Tibial nerve (tissue), 4 donors: Measurements from ENCODE around the gene DPP10. TPM values are rescaled to one million over a fixed set of nuclear protein-coding genes. Genes with fewer than 3 reads are reported as not detected.

Experiments
- DNase-seq, 2 donors: peaks; one replicate each; pipeline ENCODE4 v3.0.0-alpha.2; 2019; ENCODE audit warnings: low spot score in 2 of 2
- H3K27ac ChIP-seq, 4 donors: fragments of 200-600 bp; sonication (generic) in 3 of 4; one replicate each; pipeline ENCODE4 v1.5.1; 2017 to 2019; ENCODE audit warnings: mild to moderate bottlenecking in 1 of 4
- H3K27me3 ChIP-seq, 2 donors: fragments of 200-600 bp; sonication (generic) in 1 of 2; one replicate each; pipeline versions ENCODE4 v1.5.1 to v1.6.0; 2017 to 2019
- H3K36me3 ChIP-seq, 3 donors: fragments of 200-600 bp; sonication (generic); one replicate each; pipeline ENCODE4 v1.5.1; 2018 to 2019
- H3K4me1 ChIP-seq, 4 donors: fragments of 200-600 bp; sonication (generic) in 3 of 4; one replicate each; pipeline ENCODE4 v1.5.1; 2017 to 2019
- H3K4me3 ChIP-seq, 4 donors: fragments of 200-600 bp; sonication (generic) in 3 of 4; one replicate each; pipeline ENCODE4 v1.5.1; 2017 to 2019; ENCODE audit warnings: mild to moderate bottlenecking in 1 of 4, moderate library complexity in 1 of 4
- H3K9me3 ChIP-seq, 4 donors: fragments of 200-600 bp; sonication (generic) in 3 of 4; one replicate each; pipeline ENCODE4 v1.5.1; 2017 to 2019
- EP300 ChIP-seq, 2 donors: sonication (generic); formaldehyde crosslinking; IDR thresholded peaks; one replicate each; pipeline ENCODE4 v1.6.1; 2017; ENCODE audit warnings: antibody characterized with exemption in 2 of 2, mild to moderate bottlenecking in 1 of 2
- POLR2A ChIP-seq, 2 donors: fragments of 450-650 bp; IDR thresholded peaks; one replicate each; pipeline ENCODE4 v1.6.1; 2017; ENCODE audit warnings: antibody characterized with exemption in 2 of 2, mild to moderate bottlenecking in 2 of 2, moderate library complexity in 2 of 2
- WGBS, 2 donors: methylation state at CpG; one replicate each; pipeline ENCODE4 v1.1.5; 2018; 5-methylcytosine and 5-hydroxymethylcytosine counted together
- total RNA-seq, 4 donors: library from RNA; depleted of rRNA; stranded (reverse); fragments of >200 nt; gene quantifications; one replicate each; pipeline ENCODE4 v1.1.0, GENCODE V29; 2016
- TF ChIP-seq, protein P1 (sequence below), 5 experiments: fragments of 200-600 bp in 3 of 5; fragments of 450-650 bp in 2 of 5; sonication (generic) in 3 of 5; IDR thresholded peaks; one replicate each; pipeline ENCODE4 v1.5.1; 2016 to 2019; ENCODE audit warnings: antibody characterized with exemption in 5 of 5, mild to moderate bottlenecking in 3 of 5, moderate library complexity in 2 of 5

DPP10 gene
- total RNA-seq, 4 donors from 2014 or later, result 0.20 to 2.1 TPM; not detected in 2

DNA sequence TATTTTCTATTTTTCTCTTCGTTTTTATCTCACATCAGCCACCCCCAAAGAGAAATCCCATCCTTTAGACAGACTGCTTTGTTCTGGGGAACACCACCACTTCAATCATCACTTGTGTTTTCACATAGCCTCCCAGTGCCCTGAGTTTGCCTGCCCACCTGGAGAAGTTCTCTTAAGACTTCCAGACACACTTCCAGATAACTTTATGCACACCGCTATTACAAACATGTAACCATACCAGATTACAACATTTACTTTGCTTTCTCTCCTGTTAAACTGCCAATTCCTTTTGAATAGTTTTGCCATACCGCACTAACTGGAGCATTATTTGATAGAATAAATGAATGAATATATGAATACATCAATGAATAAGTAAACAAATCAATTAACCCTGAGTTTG lies 1353.6 kb downstream of the DPP10 start:
- H3K27me3 ChIP-seq, result no peaks in the 10 kb centered on the region
- H3K27ac ChIP-seq, result no peak overlapping the region
- no peak for DNase-seq
- WGBS, 2 donors, result 81 to 82% methylated on average over 3 of the region's 3 CpGs
- H3K4me1 ChIP-seq, result no peaks in the 10 kb centered on the region
- no peak overlapping the region for H3K4me3 ChIP-seq
- no peak for TF ChIP-seq POLR2A (IDR thresholded peaks at IDR 0.05)
- TF ChIP-seq, protein P1, sequence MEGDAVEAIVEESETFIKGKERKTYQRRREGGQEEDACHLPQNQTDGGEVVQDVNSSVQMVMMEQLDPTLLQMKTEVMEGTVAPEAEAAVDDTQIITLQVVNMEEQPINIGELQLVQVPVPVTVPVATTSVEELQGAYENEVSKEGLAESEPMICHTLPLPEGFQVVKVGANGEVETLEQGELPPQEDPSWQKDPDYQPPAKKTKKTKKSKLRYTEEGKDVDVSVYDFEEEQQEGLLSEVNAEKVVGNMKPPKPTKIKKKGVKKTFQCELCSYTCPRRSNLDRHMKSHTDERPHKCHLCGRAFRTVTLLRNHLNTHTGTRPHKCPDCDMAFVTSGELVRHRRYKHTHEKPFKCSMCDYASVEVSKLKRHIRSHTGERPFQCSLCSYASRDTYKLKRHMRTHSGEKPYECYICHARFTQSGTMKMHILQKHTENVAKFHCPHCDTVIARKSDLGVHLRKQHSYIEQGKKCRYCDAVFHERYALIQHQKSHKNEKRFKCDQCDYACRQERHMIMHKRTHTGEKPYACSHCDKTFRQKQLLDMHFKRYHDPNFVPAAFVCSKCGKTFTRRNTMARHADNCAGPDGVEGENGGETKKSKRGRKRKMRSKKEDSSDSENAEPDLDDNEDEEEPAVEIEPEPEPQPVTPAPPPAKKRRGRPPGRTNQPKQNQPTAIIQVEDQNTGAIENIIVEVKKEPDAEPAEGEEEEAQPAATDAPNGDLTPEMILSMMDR (IDR thresholded peaks at IDR 0.05), result no peak
- TF ChIP-seq EP300 (IDR thresholded peaks at IDR 0.05), result no peak
- no peaks in the 10 kb centered on the region for H3K9me3 ChIP-seq
- no peaks in the 10 kb centered on the region for H3K36me3 ChIP-seq

DNA sequence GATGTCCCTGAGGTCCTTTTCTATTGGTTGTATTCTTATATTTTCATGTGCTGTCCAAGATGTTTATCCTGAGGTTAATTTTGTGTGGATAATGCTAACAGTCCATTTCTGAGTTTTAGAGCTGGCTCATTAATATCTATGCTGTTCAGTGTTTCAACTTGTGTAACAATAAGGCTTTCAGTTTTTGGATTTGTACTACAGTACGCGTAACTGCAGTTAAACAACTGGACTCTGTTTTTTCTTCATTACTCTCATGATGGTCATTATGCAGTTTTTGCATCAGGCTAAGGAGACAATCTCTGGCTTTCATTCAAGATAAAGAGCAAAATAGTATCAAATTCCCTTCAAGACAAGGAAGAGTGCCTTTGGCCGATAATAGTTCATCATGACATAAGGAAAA lies 1364.8 kb downstream of the DPP10 start:
- 17 to 23% methylated on average over 3 of the region's 3 CpGs for WGBS, 2 donors
- Histone ChIP-seq H3K4me3 (no peak overlapping the region), H3K27ac (no peak overlapping the region), H3K27me3 (no peaks in the 10 kb centered on the region), H3K36me3 (no peaks in the 10 kb centered on the region), H3K4me1 (peaks cover 0 to 10% (median 0%) of the 10 kb centered on the region in 4 donors), H3K9me3 (no peaks in the 10 kb centered on the region)
- TF ChIP-seq, protein P1 (IDR thresholded peaks at IDR 0.05), result no peak
- TF ChIP-seq POLR2A (IDR thresholded peaks at IDR 0.05), result no peak
- no peak for TF ChIP-seq EP300 (IDR thresholded peaks at IDR 0.05)
- no peak for DNase-seq

DNA sequence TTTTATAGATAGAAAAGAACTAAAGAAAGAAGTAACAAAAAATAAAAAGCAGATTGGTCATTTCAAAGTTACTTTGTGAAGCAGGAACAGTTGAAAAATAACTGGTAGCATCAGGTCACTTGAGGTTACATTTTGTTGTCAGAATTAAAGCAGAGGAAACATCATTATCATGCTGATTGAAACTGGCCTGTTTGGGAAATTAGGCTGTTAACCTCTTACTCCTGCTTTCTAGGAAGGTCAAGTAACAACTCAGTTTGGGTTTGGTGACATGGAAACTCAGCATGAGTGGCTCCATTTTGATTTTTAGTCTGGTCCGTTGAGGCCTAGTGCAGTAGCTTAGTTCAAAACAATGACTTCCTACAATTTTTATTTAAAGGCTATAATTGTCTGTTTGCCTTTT lies 1383.5 kb downstream of the DPP10 start:
- no peak overlapping the region for H3K4me3 ChIP-seq
- DNase-seq, result no peak
- 81 to 88% methylated on average over 1 of the region's 1 CpG for WGBS, 2 donors
- H3K36me3 ChIP-seq, result no peaks in the 10 kb centered on the region
- H3K27ac ChIP-seq, result no peak overlapping the region
- no peaks in the 10 kb centered on the region for H3K27me3 ChIP-seq
- H3K4me1 ChIP-seq, result no peaks in the 10 kb centered on the region
- H3K9me3 ChIP-seq, result no peaks in the 10 kb centered on the region
- no peak for TF ChIP-seq EP300 (IDR thresholded peaks at IDR 0.05)
- TF ChIP-seq, protein P1 (IDR thresholded peaks at IDR 0.05), result no peak
- no peak for TF ChIP-seq POLR2A (IDR thresholded peaks at IDR 0.05)

DNA sequence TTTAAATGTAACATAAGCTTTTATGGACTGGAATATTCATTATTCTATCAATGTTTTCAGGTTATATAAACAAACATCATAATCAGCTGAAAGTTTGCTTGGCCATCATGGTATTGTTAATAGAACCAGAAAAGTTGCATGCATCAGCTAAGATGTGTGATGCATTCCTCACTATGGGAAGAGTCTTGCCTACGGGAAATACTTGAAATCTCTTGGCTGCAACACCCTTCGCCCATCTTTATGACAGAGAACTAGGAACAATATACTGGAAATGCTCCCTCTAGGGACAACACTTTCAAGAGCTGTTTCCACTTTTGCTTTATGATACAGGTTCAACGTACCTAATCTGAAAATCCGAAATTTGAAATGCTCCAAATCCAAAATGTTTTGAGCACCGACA lies 1390.8 kb downstream of the DPP10 start:
- no peaks in the 10 kb centered on the region for H3K9me3 ChIP-seq
- 85% methylated on average over 5 of the region's 5 CpGs for WGBS, 2 donors
- H3K27me3 ChIP-seq, result no peaks in the 10 kb centered on the region
- no peak for TF ChIP-seq POLR2A (IDR thresholded peaks at IDR 0.05)
- TF ChIP-seq, protein P1 (IDR thresholded peaks at IDR 0.05), result no peak
- TF ChIP-seq EP300 (IDR thresholded peaks at IDR 0.05), result no peak
- H3K4me3 ChIP-seq, result no peak overlapping the region
- no peaks in the 10 kb centered on the region for H3K4me1 ChIP-seq
- DNase-seq, result no peak
- no peaks in the 10 kb centered on the region for H3K36me3 ChIP-seq
- no peak overlapping the region for H3K27ac ChIP-seq

DNA sequence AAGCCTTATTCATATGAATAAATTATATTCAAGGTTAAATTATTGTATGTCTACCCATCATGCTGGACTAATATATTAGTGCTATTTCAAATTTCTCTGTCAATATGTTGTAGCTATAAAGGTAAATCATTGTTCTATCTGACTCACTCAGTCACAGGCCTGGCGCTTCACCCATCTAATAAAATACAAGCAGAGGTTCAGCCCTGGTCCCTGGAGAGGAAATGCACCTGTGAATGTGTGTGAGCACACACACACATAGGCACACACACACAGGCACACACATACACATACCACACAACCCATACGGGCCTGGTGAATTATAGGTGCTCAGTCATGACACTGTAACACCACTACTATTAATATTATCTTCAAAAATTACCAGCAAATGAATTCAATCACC lies 1396.1 kb downstream of the DPP10 start:
- DNase-seq, result no peak
- no peaks in the 10 kb centered on the region for H3K27me3 ChIP-seq
- no peak overlapping the region for H3K27ac ChIP-seq
- no peaks in the 10 kb centered on the region for H3K4me1 ChIP-seq
- no peak overlapping the region for H3K4me3 ChIP-seq
- TF ChIP-seq, protein P1 (IDR thresholded peaks at IDR 0.05), result no peak
- no peak for TF ChIP-seq EP300 (IDR thresholded peaks at IDR 0.05)
- no peak for TF ChIP-seq POLR2A (IDR thresholded peaks at IDR 0.05)
- 92 to 95% methylated on average over 2 of the region's 2 CpGs for WGBS, 2 donors
- H3K36me3 ChIP-seq, result no peaks in the 10 kb centered on the region
- no peaks in the 10 kb centered on the region for H3K9me3 ChIP-seq
